Measurements from ENCODE around the gene RALGAPA2.

DNA sequence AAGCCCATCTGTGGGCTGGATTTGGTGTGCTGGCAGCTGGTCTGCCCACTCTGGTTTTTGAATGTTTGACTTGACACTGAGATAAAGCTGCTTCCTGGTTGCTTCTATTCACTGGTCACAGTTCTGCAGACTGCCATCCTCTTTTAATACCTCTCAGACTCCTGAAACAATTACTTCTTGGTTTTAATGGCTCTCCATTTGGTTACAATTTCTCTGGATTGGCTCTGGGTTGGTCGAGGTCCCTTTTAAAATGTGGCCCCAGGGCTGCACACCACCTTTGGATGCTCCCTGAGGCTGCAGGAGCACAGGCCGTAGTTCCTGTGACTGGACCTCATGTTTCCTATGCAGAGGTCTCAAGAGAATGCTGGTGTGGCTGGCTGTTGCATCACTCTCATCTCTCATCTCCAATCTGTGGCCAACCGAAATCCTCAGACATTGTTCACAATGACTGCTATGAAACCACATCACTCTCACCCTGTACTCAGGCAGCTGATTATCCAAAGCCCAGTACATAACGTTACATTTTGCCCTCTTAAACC is 246.0 kb downstream of the RALGAPA2 start:
- TF ChIP-seq POLR2A (IDR thresholded peaks at IDR 0.05): no peak
- TF ChIP-seq, protein P1, sequence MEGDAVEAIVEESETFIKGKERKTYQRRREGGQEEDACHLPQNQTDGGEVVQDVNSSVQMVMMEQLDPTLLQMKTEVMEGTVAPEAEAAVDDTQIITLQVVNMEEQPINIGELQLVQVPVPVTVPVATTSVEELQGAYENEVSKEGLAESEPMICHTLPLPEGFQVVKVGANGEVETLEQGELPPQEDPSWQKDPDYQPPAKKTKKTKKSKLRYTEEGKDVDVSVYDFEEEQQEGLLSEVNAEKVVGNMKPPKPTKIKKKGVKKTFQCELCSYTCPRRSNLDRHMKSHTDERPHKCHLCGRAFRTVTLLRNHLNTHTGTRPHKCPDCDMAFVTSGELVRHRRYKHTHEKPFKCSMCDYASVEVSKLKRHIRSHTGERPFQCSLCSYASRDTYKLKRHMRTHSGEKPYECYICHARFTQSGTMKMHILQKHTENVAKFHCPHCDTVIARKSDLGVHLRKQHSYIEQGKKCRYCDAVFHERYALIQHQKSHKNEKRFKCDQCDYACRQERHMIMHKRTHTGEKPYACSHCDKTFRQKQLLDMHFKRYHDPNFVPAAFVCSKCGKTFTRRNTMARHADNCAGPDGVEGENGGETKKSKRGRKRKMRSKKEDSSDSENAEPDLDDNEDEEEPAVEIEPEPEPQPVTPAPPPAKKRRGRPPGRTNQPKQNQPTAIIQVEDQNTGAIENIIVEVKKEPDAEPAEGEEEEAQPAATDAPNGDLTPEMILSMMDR (IDR thresholded peaks at IDR 0.05): no peak

Measured in Peyer's patch (tissue), 4 donors.